Activated CD8-positive, alpha-beta T cell treated with anti-CD3 and anti-CD28 coated beads, Interleukin-2, amount 10 ng/mL, durations not matched to agents 7 days and 5 days (primary cell): Measurements from ENCODE around the gene OBSL1. TPM values are rescaled to one million over a fixed set of nuclear protein-coding genes. Genes with fewer than 3 reads are reported as not detected.

ENCODE experiments used
- ATAC-seq: fragments of 150-1000 bp; cut with Tn5 transposase; one replicate; pipeline ENCODE4 v1.10.0; 2021; ENCODE audit warnings: moderate library complexity
- CTCF ChIA-PET: fragments of 350-600 bp; sonication (Branson Sonifier 250); formaldehyde crosslinking; loops from one replicate; lab custom pipeline; 2021; ENCODE audit warnings: antibody characterized with exemption; lab: Charles Lee
- POLR2A ChIA-PET: fragments of 350-600 bp; sonication (Branson Sonifier 250); formaldehyde crosslinking; loops from one replicate; lab custom pipeline; 2021; ENCODE audit warnings: antibody characterized with exemption; lab: Charles Lee
- DNase-seq: peaks from one replicate; pipeline ENCODE4 v3.0.0-alpha.2; 2020
- H3K27ac Mint-ChIP-seq: one replicate; pipeline ENCODE4 v1.8.0; 2021; ENCODE audit warnings: mild to moderate bottlenecking, mixed read lengths
- H3K27me3 Mint-ChIP-seq: one replicate; pipeline ENCODE4 v1.8.0; 2021; ENCODE audit warnings: low read depth, mixed read lengths
- H3K36me3 Mint-ChIP-seq: one replicate; pipeline ENCODE4 v1.8.0; 2021; ENCODE audit warnings: low read depth, mixed read lengths
- H3K4me1 Mint-ChIP-seq: one replicate; pipeline ENCODE4 v1.8.0; 2021; ENCODE audit warnings: low read depth, mixed read lengths
- H3K4me3 Mint-ChIP-seq: one replicate; pipeline ENCODE4 v1.8.0; 2021; ENCODE audit warnings: mild to moderate bottlenecking, mixed read lengths
- H3K9me3 Mint-ChIP-seq: one replicate; pipeline ENCODE4 v1.8.0; 2022; ENCODE audit warnings: mixed read lengths; ENCODE audit not compliant: insufficient read depth
- microRNA-seq: library from miRNA; unstranded; fragments of <30 nt; microRNA quantifications from one replicate; pipeline ENCODE4 v1.2.0, GENCODE V29; 2022
- total RNA-seq, 2 experiments: library from RNA; stranded (reverse); gene quantifications; one replicate each; pipeline ENCODE4 v1.2.3, GENCODE V29; 2021

The OBSL1 gene
- total RNA-seq, 2 experiments from 2014 or later, result 0.18 to 0.45 TPM

DNA sequence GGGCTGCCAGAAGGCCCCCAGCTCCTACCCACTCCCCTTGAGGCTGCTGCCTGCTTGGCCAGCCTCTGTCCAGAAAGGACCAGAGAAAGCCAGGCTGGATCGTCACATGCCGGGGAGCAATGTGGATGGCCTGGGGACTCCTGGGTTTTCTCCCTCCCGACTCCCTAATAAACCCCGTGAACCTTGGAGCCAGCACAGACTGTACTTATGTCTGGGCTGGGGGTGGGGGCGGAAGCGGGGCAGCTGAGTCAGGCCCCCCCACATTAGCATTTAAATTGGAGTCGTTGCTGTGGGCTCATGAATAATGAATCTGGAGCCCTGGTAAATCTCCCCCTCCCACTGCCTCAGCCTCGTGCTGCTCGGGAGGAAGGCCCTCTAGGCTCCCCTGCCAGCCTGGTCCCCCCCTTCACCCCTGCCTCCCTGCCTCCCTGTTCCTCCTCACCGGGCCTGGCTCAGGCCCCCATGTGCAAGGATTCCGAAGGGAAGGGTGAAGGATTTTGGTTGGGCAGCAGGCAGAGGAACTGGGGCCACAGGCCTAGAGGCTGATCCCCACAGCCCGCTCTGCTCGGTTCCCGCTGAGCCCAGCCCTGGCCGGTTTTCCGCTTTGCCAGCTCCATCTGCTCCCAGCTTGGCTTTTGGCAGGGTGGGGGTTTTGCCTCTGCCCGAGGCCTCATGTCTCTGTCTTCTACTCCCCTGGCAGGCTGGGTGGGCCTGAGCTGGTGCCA is 64.4 kb downstream of the OBSL1 start:
- CTCF ChIA-PET, result interaction anchor here (1.0 to 1.5 kb wide), 3 partner anchors 14 to 34 kb away, joined by 3 to 7 read pairs (median 4); no protein-coding TSS in a partner anchor
- POLR2A ChIA-PET, result interaction anchor here (0.6 kb wide), 1 partner anchor 70 kb away, joined by 3 read pairs; no protein-coding TSS in a partner anchor
- peaks cover 8% of the 10 kb centered on the region for H3K36me3 Mint-ChIP-seq
- no peaks in the 10 kb centered on the region for H3K9me3 Mint-ChIP-seq
- DNase-seq (no peak), ATAC-seq (no peak)
- peaks cover 27% of the 10 kb centered on the region for H3K27me3 Mint-ChIP-seq
- no peak overlapping the region for H3K27ac Mint-ChIP-seq
- no peak overlapping the region for H3K4me3 Mint-ChIP-seq
- peaks cover 6% of the 10 kb centered on the region for H3K4me1 Mint-ChIP-seq

DNA sequence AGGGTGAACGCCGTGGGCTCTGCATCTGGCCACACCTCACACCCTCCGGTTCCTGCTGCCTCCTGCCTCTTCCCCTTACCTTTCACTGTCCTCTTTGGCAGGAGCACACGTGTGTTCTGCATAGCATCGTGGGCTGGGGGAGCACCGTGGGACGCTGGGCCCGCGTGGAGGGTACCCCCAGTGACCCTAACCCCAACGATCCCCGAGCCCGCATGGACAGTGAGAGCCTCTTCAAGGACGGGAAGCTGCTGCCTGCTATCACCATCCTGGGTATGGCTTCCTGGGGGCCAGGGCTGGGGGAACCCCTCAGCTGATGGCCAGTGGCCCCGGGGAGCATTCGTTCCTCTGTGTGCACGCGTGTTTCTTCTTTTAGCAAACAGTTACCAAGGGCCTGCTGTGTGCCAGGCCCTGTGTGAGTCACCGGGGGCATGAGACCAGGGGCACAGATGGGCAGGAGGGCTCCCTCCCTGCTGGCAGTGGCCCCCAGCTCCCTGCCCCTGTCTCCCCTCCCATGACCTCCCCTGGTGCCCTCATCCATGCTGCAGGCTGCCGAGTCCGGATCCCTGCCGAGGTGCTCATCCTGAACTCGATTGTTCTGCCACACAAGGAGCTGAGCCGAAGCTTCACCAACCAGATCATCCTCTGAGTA is 65.1 kb downstream of the OBSL1 start:
- ChIA-PET CTCF (no interaction called here), POLR2A (interaction anchor here (0.6 kb wide), 1 partner anchor 71 kb away, joined by 3 read pairs; no protein-coding TSS in a partner anchor)
- H3K36me3 Mint-ChIP-seq, result peaks cover 10% of the 10 kb centered on the region
- no peaks in the 10 kb centered on the region for H3K9me3 Mint-ChIP-seq
- H3K27ac Mint-ChIP-seq, result no peak overlapping the region
- H3K4me3 Mint-ChIP-seq, result no peak overlapping the region
- no peak for ATAC-seq
- DNase-seq, result no peak
- H3K4me1 Mint-ChIP-seq, result peaks cover 8% of the 10 kb centered on the region
- H3K27me3 Mint-ChIP-seq, result peaks cover 22% of the 10 kb centered on the region

DNA sequence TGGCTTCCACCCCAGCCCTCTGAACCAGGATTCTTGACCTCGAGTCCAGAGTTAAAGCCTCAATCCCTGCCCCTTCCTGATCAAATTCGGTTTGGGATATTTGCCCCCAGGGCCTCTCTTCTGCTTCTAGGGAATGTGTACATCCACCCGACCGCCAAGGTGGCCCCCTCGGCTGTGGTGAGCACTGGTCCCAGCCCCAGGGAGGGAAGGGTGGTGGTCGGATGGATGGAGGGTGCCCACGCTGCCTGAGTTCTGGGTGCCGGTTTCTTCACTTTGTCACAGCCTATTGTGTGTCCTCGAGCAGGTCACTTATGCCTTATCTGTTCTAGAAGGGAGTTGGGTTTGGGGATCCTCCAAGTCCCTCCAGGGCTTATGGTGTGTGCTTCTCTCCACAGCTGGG is 65.8 kb downstream of the OBSL1 start:
- ATAC-seq (no peak), DNase-seq (no peak)
- Mint-ChIP-seq H3K9me3 (no peaks in the 10 kb centered on the region), H3K27me3 (peaks cover 15% of the 10 kb centered on the region), H3K27ac (no peak overlapping the region), H3K4me3 (no peak overlapping the region), H3K36me3 (peaks cover 10% of the 10 kb centered on the region), H3K4me1 (peaks cover 12% of the 10 kb centered on the region)
- ChIA-PET POLR2A (no interaction called here), CTCF (no interaction called here)

DNA sequence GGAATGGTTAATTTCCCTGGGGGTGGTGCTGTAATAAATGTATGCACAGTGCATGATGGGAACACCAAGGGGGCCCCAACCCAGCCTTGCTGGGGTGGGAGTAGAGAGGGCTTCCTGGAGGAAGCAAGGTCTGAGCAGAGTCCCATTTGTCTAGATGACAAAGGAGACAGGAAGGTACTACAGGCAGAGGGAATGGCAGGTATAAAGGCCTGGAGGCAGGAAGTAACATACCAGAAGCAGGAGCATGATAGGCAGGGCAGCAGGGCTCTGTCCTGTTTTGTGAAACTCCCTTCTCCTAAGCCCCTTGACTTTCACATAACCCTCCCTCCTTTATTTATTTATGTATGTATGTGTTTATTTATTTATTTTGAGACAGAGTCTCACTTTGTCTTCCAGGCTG is 68.7 kb downstream of the OBSL1 start:
- CTCF ChIA-PET, result no interaction called here
- H3K27ac Mint-ChIP-seq, result no peak overlapping the region
- no peak for ATAC-seq

DNA sequence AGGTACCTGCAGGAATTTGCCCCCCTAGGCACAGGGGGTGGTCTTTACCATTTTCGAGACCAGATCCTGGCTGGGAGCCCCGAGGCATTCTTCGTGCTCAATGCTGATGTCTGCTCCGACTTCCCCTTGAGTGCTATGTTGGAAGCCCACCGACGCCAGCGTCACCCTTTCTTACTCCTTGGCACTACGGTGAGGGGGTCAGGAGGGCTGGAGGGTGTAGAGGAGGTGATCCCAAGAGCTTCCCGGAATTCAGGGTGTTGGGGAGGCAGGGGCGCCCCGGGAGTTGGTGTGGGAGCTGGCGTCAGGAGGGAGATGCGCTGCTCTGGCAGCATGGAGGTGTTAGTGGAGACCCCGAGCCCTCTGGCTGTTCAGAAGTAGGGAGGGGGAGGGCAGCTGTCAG is 69.5 kb downstream of the OBSL1 start:
- H3K4me3 Mint-ChIP-seq, result no peak overlapping the region
- ATAC-seq (no peak), DNase-seq (no peak)
- H3K4me1 Mint-ChIP-seq, result peaks cover 39% of the 10 kb centered on the region
- CTCF ChIA-PET, result interaction anchor here (4.5 kb wide), 1 partner anchor 7 kb away, joined by 34 read pairs; no protein-coding TSS in a partner anchor
- H3K27me3 Mint-ChIP-seq, result peaks cover 10% of the 10 kb centered on the region
- H3K9me3 Mint-ChIP-seq, result no peaks in the 10 kb centered on the region
- H3K36me3 Mint-ChIP-seq, result peaks cover 10% of the 10 kb centered on the region
- no peak overlapping the region for H3K27ac Mint-ChIP-seq
- POLR2A ChIA-PET, result no interaction called here

More for the DNA sequence above, 68.7 kb downstream of the OBSL1 start:
- POLR2A ChIA-PET, result no interaction called here
- H3K4me1 Mint-ChIP-seq, result peaks cover 32% of the 10 kb centered on the region
- H3K4me3 Mint-ChIP-seq, result no peak overlapping the region
- peaks cover 10% of the 10 kb centered on the region for H3K36me3 Mint-ChIP-seq
- no peak for DNase-seq
- no peaks in the 10 kb centered on the region for H3K9me3 Mint-ChIP-seq
- H3K27me3 Mint-ChIP-seq, result peaks cover 3% of the 10 kb centered on the region

Small RNA genes lying within 50 kb of the gene (microRNA-seq; reads per million reads assigned to microRNA genes)
- gene MIR3132, result not detected

Other genes starting within 250 kb of the OBSL1 start
- gene RESP18, start 238.8 kb downstream of the OBSL1 start, total RNA-seq, result not detected
- gene DNPEP, start 183.6 kb downstream of the OBSL1 start, total RNA-seq, result 10 to 100 TPM; 58.1 to 59.7 TPM
- not detected for gene DES, start 153.2 kb downstream of the OBSL1 start, total RNA-seq
- 10 to 100 TPM; 10.8 to 11.6 TPM for gene SPEG, start 136.7 kb downstream of the OBSL1 start, total RNA-seq
- gene GMPPA, start 72.6 kb downstream of the OBSL1 start, total RNA-seq, result 10 to 100 TPM; 37.8 to 41.2 TPM
- not detected for gene ASIC4, start 57.1 kb downstream of the OBSL1 start, total RNA-seq
- gene CHPF, start 27.7 kb downstream of the OBSL1 start, total RNA-seq, result 1 to 10 TPM; 7.1 to 7.3 TPM
- gene TMEM198, start 27.5 kb downstream of the OBSL1 start, total RNA-seq, result under 1 TPM; 0.47 to 0.60 TPM
- not detected for gene INHA, start 771 bp upstream of the OBSL1 start, total RNA-seq
- gene STK11IP, start 26.3 kb upstream of the OBSL1 start, total RNA-seq, result 10 to 100 TPM; 30.0 to 33.1 TPM
- gene SLC4A3, start 56.1 kb upstream of the OBSL1 start, total RNA-seq, result not detected